NCI-H187 treated with DMSO at 0.1 percent for 48 hours (cell line): Measurements from ENCODE around the gene SIGLEC10.
"Not testable (repeated sequence)": the region's sequence is repeated elsewhere in the genome, so short reads cannot be mapped to it uniquely, and the experiment has no call there.

ENCODE experiments used
- DNase-seq: peaks from one replicate; lab custom pipeline; 2025; lab: John Stamatoyannopoulos, UW

SIGLEC10 gene

GRCh38 chr19:51439021-51439465 lies 21.6 kb upstream of the SIGLEC10 start:
- no peak for DNase-seq

DNA sequence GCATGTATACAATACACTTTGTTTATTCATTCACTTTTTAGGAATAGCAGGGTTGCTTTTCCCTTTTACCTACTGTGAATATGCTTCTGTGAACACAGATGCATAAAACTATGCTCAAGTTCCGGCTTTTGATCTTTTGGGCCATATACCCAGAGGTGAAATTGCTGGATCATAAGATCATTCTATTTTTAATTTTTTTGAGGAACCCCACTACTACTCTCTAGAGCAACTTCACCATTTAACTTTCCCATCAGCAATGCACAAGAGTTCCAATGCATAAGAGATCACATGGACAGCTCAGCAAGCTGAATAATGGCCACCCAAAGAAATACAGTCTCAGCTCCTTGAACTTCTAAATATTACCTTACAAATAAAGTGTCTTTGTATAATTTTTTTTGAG lies 17.0 kb upstream of the SIGLEC10 start:
- DNase-seq, result no peak

GRCh38 chr19:51433043-51433442 lies 15.6 kb upstream of the SIGLEC10 start:
- no peak for DNase-seq

- no peak for DNase-seq
These were observed 13.7 kb upstream of the SIGLEC10 start for GRCh38 chr19:51431124-51431523.

- DNase-seq, result no peak
These were observed 12.8 kb upstream of the SIGLEC10 start for GRCh38 chr19:51430221-51430620.

DNA sequence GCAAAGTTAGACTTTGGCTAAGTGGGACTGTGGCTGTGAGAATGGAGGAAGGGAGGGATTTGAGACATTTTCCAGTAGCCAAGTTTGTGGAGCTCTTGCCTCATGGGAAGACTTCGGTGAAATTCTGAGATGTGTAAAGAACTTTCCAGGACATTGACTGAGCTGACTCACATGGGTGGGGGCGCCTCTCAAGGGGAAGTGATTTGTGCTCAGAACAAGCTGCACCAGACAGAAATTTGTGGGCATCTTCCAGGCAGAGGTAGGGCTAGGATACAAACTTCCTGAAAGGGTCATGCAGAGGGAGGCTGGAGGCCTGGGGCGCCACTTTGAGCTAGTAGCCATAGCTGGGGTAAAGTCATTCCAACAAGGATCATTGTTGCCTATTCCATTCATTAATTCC lies 9.8 kb upstream of the SIGLEC10 start:
- no peak for DNase-seq

GRCh38 chr19:51422053-51422448 lies 4.6 kb upstream of the SIGLEC10 start:
- DNase-seq, result no peak

DNA sequence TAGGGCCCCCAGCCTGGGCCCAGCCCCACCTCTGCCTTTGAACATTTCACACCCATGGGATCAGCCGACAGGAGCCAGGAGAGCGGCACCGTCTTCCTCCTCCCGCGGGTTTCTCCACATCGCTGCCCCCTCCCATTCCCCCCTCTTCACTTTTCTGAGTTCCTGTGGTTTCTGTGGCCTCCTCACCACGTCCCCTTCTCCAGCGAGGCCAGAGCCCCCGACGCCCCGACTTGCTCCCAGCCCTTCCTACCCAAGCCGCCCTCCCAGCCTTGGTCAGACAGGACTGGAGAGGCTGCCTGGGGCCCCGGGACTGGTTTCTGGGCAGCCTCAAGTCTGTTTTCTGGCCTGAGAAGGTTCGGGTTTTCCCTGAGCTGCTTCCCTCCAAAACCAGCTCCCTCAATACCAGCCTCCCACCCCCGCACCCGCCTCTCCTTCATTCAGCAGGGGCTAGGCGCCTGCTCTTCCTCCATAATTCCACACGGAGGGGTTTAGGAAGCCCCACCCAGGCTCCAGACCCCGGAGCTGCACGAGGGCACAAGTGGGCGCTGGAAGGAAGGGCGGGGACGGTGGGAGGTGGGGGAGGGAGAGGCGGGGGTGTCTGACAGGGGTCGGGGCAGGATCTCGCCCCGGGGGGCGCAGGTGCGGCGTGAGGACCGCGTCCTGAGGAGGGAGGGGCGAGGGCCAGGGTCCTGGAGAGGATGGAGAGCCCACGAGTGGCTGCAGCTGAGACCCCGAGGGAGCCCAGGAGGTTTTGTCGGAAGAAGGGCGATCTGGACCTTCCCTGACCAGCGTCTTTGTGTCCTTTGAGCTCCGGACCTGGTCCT lies 4.0 kb upstream of the SIGLEC10 start:
- no peak for DNase-seq

GRCh38 chr19:51420511-51420910 lies 3.1 kb upstream of the SIGLEC10 start:
- not testable (repeated sequence) for DNase-seq

- no peak for DNase-seq
These were observed 1.3 kb upstream of the SIGLEC10 start for GRCh38 chr19:51418707-51419106.

- DNase-seq, result no peak
These were observed 342 bp upstream of the SIGLEC10 start for GRCh38 chr19:51417810-51418157.

GRCh38 chr19:51416422-51416821 lies 1.0 kb downstream of the SIGLEC10 start:
- DNase-seq, result not testable (repeated sequence)

GRCh38 chr19:51415187-51415586 lies 2.3 kb downstream of the SIGLEC10 start:
- no peak for DNase-seq

GRCh38 chr19:51410950-51411748 lies 6.3 kb downstream of the SIGLEC10 start:
- no peak for DNase-seq

GRCh38 chr19:51407511-51408131 lies 9.8 kb downstream of the SIGLEC10 start:
- DNase-seq, result no peak

- no peak for DNase-seq
These were observed 15.3 kb downstream of the SIGLEC10 start for GRCh38 chr19:51402117-51402516.

DNA sequence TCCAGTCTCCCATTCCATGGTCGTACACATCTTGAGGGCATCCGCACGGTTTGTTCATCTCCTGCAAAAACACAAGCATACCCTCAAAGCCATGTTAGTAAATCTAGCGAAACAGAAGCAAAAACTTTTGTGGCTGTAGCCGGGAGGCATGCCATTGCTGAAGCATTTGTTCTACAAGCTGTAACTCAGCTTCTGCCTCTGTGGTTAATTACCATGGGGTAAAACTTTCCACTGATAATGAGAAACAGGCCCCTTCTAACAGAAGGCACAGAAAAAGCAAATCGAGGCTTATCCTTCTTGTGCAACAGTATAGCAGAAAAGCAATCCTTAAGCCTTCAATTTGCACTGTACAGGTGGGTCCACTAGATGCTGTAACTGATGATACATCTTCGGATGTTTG lies 17.5 kb downstream of the SIGLEC10 start:
- not testable (repeated sequence) for DNase-seq

DNA sequence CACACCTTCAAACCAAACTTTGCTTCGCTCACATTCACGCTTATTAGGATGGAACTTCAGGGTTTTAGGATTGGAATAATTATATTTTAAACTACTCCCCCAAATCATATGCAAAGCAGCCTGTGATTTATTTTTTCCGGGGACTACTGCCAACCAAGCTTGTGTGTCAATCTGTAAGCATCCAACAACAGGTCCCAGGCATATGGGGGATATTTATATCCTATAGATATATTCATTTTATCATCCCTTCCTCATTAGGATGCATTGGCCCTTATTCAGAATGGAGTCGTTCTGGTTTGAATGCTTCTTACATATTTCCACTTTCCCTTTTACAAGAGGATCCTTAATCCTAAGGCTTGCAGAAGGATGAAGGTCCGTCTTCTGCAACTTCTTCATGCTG lies 18.2 kb downstream of the SIGLEC10 start:
- DNase-seq, result no peak

GRCh38 chr19:51398096-51398704 lies 19.2 kb downstream of the SIGLEC10 start:
- DNase-seq, result no peak

GRCh38 chr19:51397453-51397852 lies 20.0 kb downstream of the SIGLEC10 start:
- not testable (repeated sequence) for DNase-seq

DNA sequence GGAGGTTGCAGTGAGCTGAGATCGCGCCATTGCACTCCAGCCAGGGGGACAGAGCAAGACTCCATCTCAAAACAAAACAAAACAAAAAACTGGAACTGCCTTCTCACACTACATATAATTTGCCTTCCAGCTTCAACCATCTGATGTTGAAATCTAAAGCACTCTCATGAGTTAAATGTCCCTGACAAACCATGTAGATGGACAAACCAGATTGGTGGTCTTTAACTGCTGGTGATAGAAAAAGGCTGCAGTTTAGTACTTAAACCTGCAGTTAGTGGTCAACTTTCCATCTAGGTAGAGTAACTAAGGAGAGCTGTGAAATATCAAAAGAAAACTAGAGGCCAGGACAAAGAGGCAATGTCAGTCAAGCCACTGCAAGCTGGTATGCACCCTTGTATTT lies 21.3 kb downstream of the SIGLEC10 start:
- DNase-seq, result no peak
